Ecto neural progenitor cell (in vitro differentiated cells): ENCODE results near the gene SGPP2.
A peak's percentile ranks its signal among the peaks of the same experiment; 100 is the strongest.

Source experiments
- DNase-seq: peaks from one replicate; pipeline ENCODE4 v3.0.0-alpha.2; 2018; ENCODE audit warnings: low spot score

SGPP2 gene

GRCh38 chr2:222525811-222526210 lies 101.5 kb downstream of the SGPP2 start:
- no peak for DNase-seq

- DNase-seq = no peak
These were observed 102.3 kb downstream of the SGPP2 start for GRCh38 chr2:222526480-222527277.

- no peak for DNase-seq
These were observed 108.0 kb downstream of the SGPP2 start for GRCh38 chr2:222532315-222532714.

- DNase-seq = no peak
These were observed 111.1 kb downstream of the SGPP2 start for GRCh38 chr2:222535477-222535876.

- no peak for DNase-seq
These were observed 114.2 kb downstream of the SGPP2 start for GRCh38 chr2:222538535-222538934.

GRCh38 chr2:222544661-222545060 lies 120.3 kb downstream of the SGPP2 start:
- DNase-seq = no peak

GRCh38 chr2:222545823-222546795 lies 121.8 kb downstream of the SGPP2 start:
- no peak for DNase-seq

- DNase-seq = no peak
These were observed 122.7 kb downstream of the SGPP2 start for GRCh38 chr2:222547083-222547482.

GRCh38 chr2:222548992-222549391 lies 124.6 kb downstream of the SGPP2 start:
- DNase-seq = no peak

GRCh38 chr2:222554517-222554916 lies 130.2 kb downstream of the SGPP2 start:
- no peak for DNase-seq

GRCh38 chr2:222561151-222561550 lies 136.8 kb downstream of the SGPP2 start:
- DNase-seq = no peak

- peak; percentile 65 for DNase-seq
These were observed 137.7 kb downstream of the SGPP2 start for GRCh38 chr2:222561817-222562645.

GRCh38 chr2:222563106-222563718 lies 138.9 kb downstream of the SGPP2 start:
- no peak for DNase-seq

GRCh38 chr2:222563936-222564335 lies 139.6 kb downstream of the SGPP2 start:
- no peak for DNase-seq

- no peak for DNase-seq
These were observed 141.9 kb downstream of the SGPP2 start for GRCh38 chr2:222566229-222566628.

GRCh38 chr2:222568865-222569264 lies 144.5 kb downstream of the SGPP2 start:
- DNase-seq = no peak

GRCh38 chr2:222569826-222570225 lies 145.5 kb downstream of the SGPP2 start:
- DNase-seq = no peak

GRCh38 chr2:222572264-222572721 lies 147.9 kb downstream of the SGPP2 start:
- no peak for DNase-seq

GRCh38 chr2:222572751-222573174 lies 148.4 kb downstream of the SGPP2 start:
- DNase-seq = no peak

GRCh38 chr2:222575618-222576017 lies 151.3 kb downstream of the SGPP2 start:
- DNase-seq = no peak
